SKM-1 treated with dmso at 0.1 percent for 144 hours (cell line): Measurements from ENCODE around the gene TP53BP2.
A peak's percentile ranks its signal among the peaks of the same experiment; 100 is the strongest.
"Not testable (repeated sequence)": the region's sequence is repeated elsewhere in the genome, so short reads cannot be mapped to it uniquely, and the experiment has no call there.

Source experiments
- DNase-seq: peaks from one replicate; lab custom pipeline; 2025; ENCODE audit not compliant: unreplicated experiment; lab: John Stamatoyannopoulos, UW

Gene TP53BP2

DNA sequence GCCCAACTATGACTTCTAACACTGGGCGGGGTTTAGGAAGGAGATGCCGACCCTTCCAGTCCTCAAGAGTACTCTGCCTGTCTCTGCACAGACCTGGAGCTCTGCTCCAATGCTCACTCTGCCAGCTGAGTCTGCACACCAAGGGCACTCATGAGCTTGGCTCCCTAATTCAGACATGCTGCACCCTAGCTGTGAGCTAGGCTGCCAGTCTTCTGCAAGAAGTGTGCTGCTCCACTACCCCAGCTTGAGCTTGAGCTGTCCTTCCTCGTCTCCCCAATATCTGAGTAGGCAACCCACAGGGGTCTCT is 13.2 kb downstream of the TP53BP2 start:
- no peak for DNase-seq

DNA sequence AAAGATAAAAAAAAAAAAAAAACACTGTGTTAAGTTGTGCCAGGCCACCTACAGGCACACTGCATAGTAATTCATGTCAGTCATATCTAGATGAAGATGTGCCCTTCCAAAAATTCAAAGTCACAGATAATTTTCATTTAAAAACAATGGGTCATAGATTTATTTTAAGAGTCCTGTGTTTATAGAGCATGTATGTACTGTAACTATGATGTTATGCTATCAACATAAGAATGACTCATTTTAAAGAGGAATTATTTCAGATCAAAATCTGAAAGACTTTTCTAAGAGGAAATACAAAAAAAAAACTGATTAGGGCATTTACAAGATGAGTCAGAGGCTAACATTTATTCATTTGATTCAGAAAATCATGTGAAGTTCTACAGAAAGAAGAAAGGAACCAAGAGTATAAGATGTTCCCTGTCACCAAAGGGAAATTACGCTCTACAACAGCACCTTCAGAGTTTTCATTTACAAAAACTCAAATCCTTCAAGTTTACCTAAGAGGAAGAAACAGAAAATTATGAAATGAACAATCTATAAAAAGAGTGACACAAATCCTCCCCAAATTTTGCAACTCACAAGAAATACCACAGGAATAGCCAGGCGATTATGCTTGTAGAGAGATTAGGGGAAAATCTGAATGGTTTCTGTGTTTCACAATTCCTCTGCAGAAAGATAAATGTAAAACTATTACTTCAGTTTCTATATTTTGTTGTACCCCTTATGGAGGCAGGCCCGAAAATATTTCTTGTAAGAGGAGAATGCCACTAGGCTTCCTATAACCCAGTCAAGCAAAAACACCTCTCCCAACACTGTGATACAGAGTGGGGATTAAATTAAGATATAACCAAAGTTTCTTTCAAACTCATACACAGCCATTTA is 13.8 kb downstream of the TP53BP2 start:
- peak; percentile 95 for DNase-seq

DNA sequence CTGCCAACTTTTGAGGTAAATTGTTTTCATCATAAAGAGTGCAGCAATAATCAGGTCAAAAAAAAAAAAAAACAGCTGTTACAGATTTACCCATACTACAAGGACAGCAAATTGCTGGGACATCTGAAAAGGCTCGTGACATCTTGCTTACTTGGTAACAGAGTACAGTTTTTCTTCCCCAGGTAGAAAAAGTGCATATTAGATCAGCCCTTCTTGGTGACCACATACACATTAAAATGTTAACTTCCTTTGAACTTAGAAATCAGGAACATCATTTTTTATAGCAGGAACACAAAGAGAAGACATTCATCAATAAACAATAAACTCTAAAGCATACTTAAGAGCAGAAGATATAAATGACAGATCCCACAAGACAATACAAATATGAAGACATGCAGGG is 16.1 kb downstream of the TP53BP2 start:
- no peak for DNase-seq

DNA sequence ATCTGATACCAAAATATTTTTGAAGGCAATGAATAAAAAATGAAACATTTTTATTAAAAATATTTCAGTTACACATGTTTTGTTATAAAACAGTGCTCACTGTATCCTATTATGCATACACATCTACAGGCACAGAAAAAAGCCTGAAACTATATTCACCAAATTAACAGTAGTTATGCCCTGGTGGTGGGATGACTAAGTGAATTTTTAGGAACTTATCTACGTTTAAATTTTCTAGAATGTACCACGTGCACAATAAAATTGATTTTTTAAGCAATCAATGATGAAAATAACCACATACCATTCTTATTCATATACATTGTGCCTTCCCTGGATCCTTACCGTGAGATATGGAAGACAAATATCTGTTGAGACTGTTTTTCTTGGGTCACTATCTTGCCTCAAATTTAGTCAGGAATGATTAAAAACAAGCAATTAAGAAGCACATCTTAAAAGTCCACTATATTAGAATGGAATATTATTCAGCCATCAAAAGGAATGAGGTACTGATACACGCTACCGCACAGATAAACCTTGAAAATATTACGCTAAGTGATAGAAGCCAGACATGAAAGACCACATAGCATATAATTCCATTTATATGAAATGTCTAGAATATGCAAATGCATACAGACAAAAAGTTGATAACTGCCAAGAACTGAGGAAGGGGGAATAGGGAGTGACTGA is 17.4 kb downstream of the TP53BP2 start:
- no peak for DNase-seq

DNA sequence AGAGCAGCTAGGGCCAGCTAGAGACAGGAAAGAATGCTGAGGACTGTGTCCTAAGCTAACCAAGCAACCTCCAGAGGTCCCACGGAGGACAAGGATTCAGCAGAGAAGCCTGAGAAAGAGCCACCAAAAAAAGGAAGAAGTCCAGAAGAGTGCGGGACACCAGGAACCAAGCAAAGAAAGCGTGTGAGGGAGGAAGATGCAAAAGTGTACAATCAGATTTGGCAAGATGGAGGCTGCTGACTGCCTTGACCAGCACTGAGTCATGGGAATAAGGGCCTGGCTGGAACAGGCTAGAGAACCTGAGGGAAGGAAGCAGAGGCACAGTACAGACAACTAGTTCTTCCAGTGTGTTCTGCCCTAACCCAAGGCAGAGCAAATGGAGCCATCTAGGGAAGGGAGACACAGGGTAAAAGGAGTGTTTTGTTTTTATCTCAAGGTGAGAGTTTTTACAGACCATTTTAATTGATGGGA is 18.5 kb downstream of the TP53BP2 start:
- peak; percentile 44 for DNase-seq

DNA sequence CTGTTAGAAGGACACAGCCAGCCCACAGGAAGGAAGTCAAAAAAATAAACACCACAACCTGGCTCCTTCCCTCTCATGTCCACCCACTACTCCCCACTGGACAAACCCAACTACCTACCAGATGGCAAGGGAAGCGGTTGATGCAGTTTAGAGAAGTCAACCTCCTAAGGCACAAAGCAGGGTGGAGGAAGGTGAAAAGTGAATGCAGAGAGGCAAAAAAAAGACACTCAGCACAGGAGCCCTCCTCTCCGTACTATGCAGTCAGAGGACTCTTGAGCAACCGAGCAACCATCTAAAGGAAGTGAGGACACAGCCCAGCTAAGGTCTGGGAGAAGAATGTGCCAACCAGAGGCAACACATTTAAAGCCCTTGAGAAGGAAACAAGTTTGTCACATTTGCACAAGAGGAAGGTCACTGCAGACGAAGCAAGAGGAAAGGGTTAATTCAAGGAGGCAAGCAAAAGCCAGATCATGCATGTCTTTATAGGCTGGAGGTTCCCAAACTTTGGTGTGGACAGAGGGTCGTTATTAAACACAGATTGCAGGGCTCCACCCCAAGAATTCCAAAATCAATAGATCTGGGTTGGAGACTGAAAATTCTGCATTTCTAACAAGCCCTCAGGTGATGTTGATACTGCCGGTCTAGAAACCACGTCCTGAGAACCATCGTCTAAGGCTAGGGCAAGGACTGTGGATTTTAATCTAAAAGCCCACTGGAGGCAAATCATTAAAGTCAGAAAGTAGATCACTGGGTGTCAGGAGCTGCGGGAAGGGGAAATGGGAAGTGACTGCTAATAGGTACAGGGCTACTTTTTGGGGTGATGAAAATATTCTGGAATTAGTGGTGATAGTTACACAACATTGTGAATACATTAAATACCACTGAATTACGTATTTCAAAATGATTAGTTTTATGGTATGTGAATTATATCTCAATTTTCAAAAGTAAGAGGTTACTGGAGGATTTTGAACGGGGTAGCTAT is 19.7 kb downstream of the TP53BP2 start:
- DNase-seq, result peak; percentile 100

DNA sequence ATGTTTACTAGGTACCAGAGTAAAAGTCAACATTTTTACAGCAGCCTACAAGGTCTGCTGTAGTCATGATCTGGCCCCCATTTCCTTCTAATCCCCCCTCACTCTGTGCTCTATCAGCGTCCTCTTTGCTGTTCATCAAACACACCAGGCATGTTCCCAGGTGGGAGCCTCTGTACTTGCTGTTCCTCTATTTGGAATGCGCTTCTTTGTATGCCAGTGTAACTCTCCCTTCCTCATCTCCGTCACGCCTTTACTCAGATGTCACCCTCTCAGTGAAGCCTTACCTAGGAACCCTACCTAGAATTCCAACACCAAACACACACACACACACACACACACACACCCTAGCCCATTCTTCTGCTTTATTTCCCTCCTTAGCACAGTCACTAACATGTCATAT is 21.0 kb downstream of the TP53BP2 start:
- DNase-seq, result no peak

DNA sequence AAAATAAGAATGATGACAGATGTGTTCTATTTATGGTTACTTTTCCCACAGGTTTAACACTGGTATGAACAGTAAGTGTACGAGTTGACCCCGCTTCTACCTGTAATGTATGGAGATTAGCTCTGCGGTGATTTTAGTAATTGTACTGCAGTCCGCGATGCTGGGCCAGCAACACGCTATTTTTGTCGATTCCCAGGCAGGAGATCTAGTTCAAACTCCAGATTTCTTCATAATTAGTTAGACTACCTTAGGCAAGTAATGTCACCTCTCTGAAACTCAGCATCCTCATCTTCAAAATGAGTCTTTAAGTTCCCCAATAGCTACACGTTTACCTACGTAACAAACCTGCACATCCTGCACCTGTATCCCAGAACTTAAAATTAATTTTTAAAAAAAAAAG is 21.5 kb downstream of the TP53BP2 start:
- DNase-seq, result no peak

DNA sequence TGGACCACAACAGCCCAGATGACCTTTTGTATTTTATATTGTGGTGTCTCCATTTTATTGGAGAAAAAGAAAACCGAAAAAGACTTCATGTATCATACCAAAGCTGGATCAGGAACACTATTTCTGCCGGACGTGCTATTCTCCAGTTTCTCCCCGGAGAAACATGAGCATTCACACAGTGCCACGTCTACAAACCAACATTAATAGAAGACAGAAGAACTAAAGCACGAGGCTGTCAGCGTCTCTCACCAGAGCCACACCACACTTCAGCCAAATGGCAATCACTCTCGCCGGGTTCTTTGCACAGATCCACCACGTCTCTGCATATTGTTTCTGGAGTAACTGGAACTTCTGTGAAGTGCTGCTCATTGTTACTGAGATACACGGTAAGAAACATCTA is 24.8 kb downstream of the TP53BP2 start:
- DNase-seq, result no peak

DNA sequence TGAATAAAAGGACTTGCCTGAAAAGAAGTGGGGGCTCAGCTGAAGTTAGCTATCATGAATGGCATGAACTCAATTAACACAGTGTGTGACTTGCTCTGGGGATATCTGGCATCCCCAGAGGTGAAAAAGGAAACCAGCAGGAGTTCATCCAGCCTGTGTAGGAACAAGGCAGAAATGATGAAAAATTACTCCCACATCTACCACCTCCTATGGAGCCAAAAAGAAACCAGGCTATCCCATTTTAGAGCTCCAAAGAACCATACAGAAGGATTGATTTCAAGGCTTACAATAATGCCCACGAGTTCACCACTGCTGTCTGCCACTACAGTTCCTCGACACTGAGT is 25.3 kb downstream of the TP53BP2 start:
- DNase-seq, result no peak

DNA sequence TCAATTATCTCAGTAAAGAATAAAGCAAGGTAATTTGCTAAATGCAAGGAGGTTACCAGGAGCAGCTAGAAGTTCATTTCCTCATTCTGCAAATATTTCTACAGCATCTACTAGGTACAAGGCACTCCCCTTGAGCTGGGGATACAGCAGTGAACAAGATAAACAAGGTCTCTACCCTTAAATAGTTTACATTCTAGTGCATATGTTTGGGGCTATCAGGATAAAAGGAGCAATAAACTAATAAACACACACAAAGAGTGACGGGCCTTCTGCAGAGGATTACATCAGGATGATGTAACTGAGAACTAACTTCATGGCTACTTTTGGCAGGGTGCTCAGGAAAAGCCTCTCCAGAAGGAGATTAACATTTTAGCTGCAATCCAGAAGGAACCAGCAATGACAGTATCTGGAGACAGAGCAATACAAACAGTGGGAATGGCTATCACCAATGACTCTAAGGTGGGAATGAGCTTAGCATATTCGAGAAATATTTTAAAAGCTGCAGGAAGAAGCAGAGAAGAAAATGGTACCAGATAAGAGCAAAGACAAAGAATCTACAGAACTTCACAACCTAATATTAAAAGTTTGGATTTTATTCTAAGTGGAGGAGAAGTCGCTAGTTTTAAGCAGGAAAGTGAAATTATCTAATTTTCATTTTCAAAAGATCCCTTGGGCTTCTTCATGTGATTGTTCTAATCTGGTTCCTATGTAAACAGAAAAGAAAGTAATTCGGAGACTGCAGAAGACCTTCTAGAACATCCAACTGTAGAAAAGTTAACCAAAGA is 25.8 kb downstream of the TP53BP2 start:
- DNase-seq, result no peak

DNA sequence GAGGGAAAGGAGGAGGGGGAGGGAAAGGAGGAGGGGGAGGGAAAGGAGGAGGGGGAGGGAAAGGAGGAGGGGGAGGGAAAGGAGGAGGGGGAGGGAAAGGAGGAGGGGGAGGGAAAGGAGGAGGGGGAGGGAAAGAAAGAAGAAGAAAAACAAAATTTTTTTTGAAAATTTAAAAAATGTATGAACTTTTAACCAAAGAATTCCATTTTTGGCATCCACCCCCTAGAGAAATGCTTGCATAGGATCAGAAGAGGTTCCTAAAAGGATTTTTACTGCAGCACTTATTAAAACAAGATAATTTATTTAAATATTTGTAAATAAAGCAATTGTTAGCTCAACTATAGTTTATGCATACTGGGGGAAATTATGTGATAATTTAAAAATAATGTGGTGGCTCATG is 28.5 kb downstream of the TP53BP2 start:
- not testable (repeated sequence) for DNase-seq

DNA sequence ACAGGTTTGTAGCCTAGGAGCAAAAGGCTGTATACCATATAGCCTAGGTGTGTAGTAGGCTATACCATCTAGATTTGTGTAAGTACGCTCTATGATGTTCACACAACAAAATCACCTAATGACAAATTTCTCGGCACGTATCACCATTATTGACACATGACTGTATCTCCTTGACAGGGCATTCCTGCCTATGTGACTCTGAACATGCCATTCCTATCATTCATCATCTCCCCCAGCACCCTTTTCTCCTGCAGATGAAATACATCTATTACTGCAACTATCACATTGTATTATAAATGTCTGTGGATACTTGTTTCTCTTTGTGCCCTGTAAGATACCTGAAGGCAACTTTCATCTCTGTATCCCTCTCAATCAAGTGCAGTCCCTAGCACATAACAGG is 29.9 kb downstream of the TP53BP2 start:
- no peak for DNase-seq

DNA sequence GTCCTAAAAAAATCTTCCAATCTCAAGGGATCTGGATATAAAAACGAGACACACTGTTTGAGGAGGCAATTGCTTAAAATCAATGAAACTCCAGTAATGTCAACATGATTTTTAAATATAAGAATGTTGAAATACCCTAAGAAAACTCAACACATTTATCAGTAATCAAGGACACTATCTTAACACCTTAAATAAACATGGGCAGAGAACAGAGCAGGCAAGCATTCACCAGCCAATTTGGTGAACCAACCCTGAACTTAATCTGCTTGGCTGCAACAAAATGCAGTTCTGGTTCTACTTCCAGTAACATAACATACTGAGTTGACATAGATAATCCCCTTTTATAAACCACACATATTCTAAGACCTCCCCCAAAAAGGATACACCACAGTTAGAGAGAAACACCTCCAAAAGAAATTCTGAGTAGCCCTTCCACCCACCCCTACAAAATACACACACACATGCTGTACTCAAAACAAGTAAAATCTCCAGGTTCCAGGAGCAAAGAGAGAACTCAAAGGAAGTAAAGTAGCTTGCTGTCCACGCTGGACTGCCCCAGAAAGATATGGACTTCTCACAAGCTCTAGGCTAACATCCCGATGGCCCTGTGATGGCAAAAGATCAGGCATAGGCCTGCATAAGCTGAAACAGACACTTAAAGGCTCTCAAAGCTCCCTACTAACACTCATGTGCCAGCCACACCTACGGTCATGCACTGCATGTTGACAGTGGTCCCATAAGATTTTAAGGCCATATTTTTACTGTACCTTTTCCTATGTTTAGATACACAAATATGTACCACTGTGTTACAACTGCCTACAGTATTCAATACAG is 30.5 kb downstream of the TP53BP2 start:
- DNase-seq, result no peak

DNA sequence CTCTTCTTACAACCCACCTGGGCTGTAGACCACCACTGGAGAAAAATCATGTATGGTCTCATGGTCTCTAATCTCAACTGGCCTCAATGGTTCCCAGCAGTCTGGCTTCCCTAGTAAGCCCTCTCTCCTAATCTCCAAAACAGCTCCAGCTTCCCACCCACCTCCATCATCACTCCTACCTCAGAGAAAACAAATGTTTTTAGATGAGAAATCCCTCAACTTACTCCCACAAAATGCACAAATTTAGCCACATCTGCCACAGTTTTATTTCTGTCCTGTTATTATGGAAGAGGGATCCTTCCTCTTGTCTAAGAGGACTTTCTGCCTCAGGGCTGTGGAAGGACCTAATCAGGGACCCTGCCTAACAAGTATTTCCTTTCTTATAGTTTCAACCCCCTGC is 32.1 kb downstream of the TP53BP2 start:
- DNase-seq, result no peak

DNA sequence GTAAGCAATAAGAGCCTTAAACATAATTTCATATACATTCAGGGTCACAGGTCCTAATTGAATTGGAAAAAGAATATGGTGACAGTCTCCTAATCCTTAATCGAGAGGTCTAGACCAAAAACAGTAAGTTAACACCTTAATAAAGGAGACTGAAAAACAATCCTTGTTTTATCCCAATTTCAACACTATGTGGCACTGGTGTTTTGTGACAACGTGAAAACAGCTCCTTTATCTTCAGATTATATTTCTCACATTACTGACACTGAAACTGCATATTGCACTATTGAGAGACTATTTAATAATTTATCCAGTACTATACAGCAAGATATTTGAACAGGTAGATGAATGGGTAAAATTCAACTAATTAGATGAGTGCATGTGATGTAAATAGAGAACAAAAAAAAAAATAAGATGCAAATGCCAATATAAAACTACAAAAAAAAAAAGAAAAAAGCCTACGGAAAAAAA is 34.1 kb downstream of the TP53BP2 start:
- DNase-seq, result peak; percentile 40

DNA sequence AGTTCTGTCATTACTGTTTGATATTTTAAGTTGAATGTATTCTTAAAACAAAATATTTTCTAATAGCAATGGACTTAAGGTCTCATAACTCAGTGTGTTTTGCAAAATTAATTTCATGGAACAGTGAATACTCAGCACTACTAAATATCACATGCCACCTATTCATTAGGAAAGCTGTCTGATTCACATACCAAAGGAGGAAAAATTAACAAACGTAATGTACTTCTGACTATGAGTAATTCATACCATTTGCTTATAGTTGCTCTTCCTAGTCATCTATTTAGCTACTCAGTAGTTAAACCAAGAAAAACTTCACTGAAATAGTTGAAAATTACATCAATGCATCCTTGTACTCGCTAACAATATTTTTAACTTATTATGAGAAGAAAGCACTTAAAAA is 35.2 kb downstream of the TP53BP2 start:
- DNase-seq, result no peak

DNA sequence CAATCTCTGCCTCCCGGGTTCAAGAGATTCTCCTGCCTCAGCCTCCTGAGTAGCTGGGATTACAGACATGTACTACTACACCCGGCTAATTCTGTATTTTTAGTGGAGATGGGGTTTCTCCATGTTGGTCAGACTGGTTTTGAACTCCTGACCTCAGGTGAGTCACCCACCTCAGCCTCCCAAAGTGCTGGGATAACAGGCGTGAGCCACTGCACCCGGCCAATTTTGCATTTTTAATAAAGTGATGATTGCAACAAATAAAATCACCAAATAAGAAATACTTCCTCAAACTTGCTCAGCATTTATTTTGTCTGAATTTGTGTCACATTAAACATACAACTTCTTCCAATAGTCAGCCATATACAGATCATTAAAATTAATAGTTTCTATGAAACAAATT is 35.8 kb downstream of the TP53BP2 start:
- not testable (repeated sequence) for DNase-seq

DNA sequence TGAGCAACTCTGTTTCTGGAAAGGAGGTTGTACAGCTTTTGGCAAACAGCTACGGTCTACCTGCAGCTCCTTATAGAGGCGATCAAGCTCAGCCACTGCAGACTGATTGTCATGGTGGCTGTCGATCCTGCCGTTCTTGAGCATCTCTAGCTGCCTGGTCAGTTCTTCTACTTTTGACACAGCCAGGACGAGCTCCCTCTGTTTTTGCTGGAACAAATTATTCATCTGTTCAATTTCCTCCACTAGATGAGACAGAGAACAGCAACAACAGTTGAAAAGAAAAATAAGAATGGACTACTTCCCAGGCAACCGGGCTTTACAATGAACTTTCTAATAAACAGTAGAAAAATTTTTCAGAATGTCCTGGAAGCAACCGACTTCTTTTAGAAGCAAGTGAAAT is 42.5 kb downstream of the TP53BP2 start:
- no peak for DNase-seq

DNA sequence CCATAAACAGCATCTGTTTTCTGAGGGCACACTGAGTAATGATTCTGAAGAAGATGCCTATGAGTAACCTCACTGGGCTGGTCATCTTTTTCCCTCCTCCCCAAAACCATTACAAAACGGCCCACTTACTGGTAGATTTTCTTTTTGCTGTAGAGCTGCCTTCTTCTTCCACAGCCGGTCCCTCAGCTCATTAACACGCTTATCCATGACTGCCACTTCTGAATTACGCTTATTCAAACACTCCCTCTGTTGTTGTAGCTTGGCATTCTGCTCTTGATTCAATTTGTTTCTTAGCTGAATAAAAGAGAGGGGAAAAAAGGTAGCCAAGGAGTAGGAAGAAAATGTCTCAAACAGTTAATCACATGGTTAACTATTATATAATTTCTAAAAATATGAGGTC is 43.1 kb downstream of the TP53BP2 start:
- no peak for DNase-seq
